Measurements from ENCODE around the gene WDR88.

WDR88 gene

DNA sequence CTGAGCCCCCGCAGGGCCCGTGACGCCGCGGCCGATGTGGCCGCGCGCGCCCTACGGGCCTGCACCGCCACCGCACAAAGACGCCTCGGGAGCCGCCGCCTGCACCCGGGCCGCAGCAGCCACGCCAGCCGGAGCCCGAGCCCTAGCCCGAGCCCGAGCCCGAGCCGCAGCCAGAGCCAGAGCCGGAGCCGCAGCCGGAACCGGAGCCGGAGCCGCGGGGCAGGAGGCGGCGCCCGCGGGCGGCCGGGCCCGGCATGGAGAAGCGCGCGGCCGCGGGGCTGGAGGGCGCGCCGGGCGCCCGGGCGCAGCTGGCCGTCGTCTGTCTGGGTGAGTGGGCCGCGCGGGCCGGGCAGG is 62.6 kb downstream of the WDR88 start:
- Histone ChIP-seq H3K27ac (no peak overlapping the region; the same call in 1 of the 2 replicates), H3K27me3 (ENCODE audit: insufficient read depth, low read depth, severe bottlenecking) (no peaks in the 10 kb centered on the region), H3K36me3 (peaks cover 27% of the 10 kb centered on the region), H3K9me3 (ENCODE audit: severe bottlenecking) (no peaks in the 10 kb centered on the region), H3K4me3 (ENCODE audit: low read depth, low read length) (peak overlapping the region; percentile 62; the same call in 1 of the 2 replicates)
- DNase-seq = no peak
- TF ChIP-seq, protein P1, sequence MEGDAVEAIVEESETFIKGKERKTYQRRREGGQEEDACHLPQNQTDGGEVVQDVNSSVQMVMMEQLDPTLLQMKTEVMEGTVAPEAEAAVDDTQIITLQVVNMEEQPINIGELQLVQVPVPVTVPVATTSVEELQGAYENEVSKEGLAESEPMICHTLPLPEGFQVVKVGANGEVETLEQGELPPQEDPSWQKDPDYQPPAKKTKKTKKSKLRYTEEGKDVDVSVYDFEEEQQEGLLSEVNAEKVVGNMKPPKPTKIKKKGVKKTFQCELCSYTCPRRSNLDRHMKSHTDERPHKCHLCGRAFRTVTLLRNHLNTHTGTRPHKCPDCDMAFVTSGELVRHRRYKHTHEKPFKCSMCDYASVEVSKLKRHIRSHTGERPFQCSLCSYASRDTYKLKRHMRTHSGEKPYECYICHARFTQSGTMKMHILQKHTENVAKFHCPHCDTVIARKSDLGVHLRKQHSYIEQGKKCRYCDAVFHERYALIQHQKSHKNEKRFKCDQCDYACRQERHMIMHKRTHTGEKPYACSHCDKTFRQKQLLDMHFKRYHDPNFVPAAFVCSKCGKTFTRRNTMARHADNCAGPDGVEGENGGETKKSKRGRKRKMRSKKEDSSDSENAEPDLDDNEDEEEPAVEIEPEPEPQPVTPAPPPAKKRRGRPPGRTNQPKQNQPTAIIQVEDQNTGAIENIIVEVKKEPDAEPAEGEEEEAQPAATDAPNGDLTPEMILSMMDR (IDR thresholded peaks at IDR 0.05; ENCODE audit: low read depth, low read length) = no peak

- no peaks in the 10 kb centered on the region for H3K27me3 ChIP-seq (ENCODE audit: insufficient read depth, low read depth, severe bottlenecking)
- TF ChIP-seq, protein P1 (IDR thresholded peaks at IDR 0.05; ENCODE audit: low read depth, low read length) = no peak
- peak; percentile 33 for DNase-seq
- no peaks in the 10 kb centered on the region for H3K9me3 ChIP-seq (ENCODE audit: severe bottlenecking)
- H3K4me3 ChIP-seq (ENCODE audit: low read depth, low read length) = peak overlapping the region; percentile 62
- peak overlapping the region; percentile 56 for H3K27ac ChIP-seq
- peaks cover 27% of the 10 kb centered on the region for H3K36me3 ChIP-seq
Measured at GRCh38 chr19:33194886-33195644, 63.2 kb downstream of the WDR88 start.

DNA sequence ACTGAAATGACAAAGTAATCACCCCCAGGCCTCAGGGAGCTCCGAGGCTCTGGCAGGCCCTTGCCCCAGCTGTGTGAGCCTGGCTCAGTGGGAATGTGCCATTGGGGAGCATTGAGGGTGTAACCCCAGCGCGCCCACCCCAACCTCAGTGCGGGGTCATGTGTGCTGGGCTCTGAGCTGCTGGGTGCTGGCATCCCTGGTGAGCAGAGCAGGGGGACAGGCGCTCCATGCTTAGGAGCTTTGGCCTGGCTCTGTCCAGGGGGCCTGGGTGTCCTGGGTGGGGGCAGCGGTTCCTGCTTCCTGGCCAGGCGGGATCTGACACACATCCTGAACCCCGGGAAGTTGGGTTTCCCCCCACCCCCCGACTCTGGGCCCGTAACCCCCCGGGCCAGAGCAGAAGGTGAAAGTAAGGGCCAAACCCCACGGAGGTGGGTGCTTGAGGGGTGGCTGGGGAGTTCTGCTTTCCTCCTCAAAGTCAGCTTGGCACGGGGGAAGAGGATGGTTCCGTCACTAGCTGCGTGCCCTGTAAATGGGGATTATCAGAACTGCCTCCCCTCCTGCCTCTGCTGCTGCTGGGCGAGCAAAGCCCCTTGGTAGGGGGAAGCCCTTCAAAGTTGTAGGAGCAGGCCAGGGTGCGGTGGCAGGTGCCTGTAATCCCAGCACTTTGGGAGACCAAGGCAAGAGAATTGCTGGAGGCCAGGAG is 63.9 kb downstream of the WDR88 start:
- H3K4me3 ChIP-seq (ENCODE audit: low read depth, low read length) = peak overlapping the region; percentile 62
- no peak for DNase-seq

GRCh38 chr19:33196446-33197193 is 64.7 kb downstream of the WDR88 start:
- no peak overlapping the region for H3K27ac ChIP-seq
- H3K4me3 ChIP-seq (ENCODE audit: low read depth, low read length) = no peak overlapping the region
- TF ChIP-seq, protein P1 (IDR thresholded peaks at IDR 0.05; ENCODE audit: low read depth, low read length) = no peak

More for the DNA sequence above, 63.9 kb downstream of the WDR88 start:
- Histone ChIP-seq H3K9me3 (ENCODE audit: severe bottlenecking) (no peaks in the 10 kb centered on the region), H3K36me3 (peaks cover 31% of the 10 kb centered on the region), H3K27ac (no peak overlapping the region), H3K27me3 (ENCODE audit: insufficient read depth, low read depth, severe bottlenecking) (no peaks in the 10 kb centered on the region)
- TF ChIP-seq, protein P1 (IDR thresholded peaks at IDR 0.05; ENCODE audit: low read depth, low read length) = no peak

DNA sequence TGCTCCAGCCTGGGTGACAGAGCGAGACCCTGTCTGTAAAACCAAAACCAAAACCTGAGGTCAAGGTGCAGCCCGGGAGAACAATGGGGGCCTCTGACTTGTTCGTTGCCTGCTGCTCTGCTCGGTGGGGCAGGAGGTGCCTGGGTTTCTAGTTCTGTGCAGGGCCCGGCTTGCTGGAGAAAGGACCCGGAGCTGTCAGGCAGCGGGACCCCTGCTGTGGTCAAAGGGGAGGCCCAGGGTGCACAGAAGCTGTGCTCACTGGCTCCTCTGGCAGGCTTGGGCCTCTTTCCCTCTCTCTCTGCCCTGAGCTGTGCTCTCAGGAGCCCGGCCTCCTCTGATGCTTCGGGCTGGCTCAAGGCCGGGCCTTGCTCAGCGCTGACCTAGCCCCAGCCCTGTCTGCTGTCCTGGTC is 65.7 kb downstream of the WDR88 start:
- peaks cover 35% of the 10 kb centered on the region for H3K36me3 ChIP-seq
- H3K4me3 ChIP-seq (ENCODE audit: low read depth, low read length) = no peak overlapping the region
- no peak for DNase-seq
- no peak overlapping the region for H3K27ac ChIP-seq
- TF ChIP-seq, protein P1 (IDR thresholded peaks at IDR 0.05; ENCODE audit: low read depth, low read length) = no peak
- no peaks in the 10 kb centered on the region for H3K27me3 ChIP-seq (ENCODE audit: insufficient read depth, low read depth, severe bottlenecking)
- H3K9me3 ChIP-seq (ENCODE audit: severe bottlenecking) = no peaks in the 10 kb centered on the region

More at GRCh38 chr19:33196446-33197193, 64.7 kb downstream of the WDR88 start:
- Histone ChIP-seq H3K27me3 (ENCODE audit: insufficient read depth, low read depth, severe bottlenecking) (no peaks in the 10 kb centered on the region), H3K9me3 (ENCODE audit: severe bottlenecking) (no peaks in the 10 kb centered on the region), H3K36me3 (peaks cover 32% of the 10 kb centered on the region)
- DNase-seq = no peak
